GM13976 (cell line): Measurements from ENCODE around the gene KCNJ15.

Experiments used
- DNase-seq: peaks from one replicate; pipeline ENCODE4 v3.0.0; 2012; ENCODE audit warnings: low spot score
- in situ Hi-C: fragments of 300-500 bp; cut with MboI; formaldehyde crosslinking; loops from one replicate; pipeline ENCODE4 v1.12.0; 2022; ENCODE audit warnings: low sequenced_read_pairs, mixed read lengths, inconsistent platforms; ENCODE audit not compliant: unreplicated experiment
- TF ChIP-seq, protein P1 (sequence below): IDR thresholded peaks from 2 replicates; pipeline ENCODE4 v1.5.1; 2012; ENCODE audit warnings: borderline replicate concordance, mild to moderate bottlenecking; ENCODE audit not compliant: insufficient read depth; ENCODE audit errors: extremely low read depth, missing control alignments, control extremely low read depth

The KCNJ15 gene

GRCh38 chr21:38354231-38354630 is 97.4 kb downstream of the KCNJ15 start:
- in situ Hi-C loops = loop anchor here (10.0 to 25.0 kb wide), 3 partner anchors 149 to 642 kb away; no protein-coding TSS in a partner anchor

DNA sequence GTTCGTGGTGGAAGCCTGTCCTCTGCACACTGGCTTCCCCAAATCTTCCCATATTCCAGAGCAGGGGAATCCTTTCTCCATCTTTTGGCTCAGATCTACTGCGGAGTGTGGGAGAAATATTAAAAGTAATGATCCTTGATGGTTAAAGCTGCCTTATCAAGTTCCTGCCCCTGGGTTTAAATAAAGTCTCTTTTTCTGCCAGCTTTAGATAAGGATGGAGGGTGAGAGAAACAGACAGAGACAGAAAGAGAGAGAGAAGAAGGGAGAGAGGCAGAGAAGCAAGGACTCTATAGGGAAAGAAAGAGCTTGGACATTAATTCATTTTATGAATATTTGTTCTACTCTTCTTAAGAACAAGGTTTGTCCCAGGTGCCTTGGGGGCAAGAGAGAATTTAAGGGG is 98.0 kb downstream of the KCNJ15 start:
- TF ChIP-seq, protein P1, sequence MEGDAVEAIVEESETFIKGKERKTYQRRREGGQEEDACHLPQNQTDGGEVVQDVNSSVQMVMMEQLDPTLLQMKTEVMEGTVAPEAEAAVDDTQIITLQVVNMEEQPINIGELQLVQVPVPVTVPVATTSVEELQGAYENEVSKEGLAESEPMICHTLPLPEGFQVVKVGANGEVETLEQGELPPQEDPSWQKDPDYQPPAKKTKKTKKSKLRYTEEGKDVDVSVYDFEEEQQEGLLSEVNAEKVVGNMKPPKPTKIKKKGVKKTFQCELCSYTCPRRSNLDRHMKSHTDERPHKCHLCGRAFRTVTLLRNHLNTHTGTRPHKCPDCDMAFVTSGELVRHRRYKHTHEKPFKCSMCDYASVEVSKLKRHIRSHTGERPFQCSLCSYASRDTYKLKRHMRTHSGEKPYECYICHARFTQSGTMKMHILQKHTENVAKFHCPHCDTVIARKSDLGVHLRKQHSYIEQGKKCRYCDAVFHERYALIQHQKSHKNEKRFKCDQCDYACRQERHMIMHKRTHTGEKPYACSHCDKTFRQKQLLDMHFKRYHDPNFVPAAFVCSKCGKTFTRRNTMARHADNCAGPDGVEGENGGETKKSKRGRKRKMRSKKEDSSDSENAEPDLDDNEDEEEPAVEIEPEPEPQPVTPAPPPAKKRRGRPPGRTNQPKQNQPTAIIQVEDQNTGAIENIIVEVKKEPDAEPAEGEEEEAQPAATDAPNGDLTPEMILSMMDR = no peak
- in situ Hi-C loops = loop anchor here (10.0 to 25.0 kb wide), 3 partner anchors 150 to 642 kb away; no protein-coding TSS in a partner anchor
- no peak for DNase-seq

More at GRCh38 chr21:38354231-38354630, 97.4 kb downstream of the KCNJ15 start:
- DNase-seq = no peak
- TF ChIP-seq, protein P1 = no peak

DNA sequence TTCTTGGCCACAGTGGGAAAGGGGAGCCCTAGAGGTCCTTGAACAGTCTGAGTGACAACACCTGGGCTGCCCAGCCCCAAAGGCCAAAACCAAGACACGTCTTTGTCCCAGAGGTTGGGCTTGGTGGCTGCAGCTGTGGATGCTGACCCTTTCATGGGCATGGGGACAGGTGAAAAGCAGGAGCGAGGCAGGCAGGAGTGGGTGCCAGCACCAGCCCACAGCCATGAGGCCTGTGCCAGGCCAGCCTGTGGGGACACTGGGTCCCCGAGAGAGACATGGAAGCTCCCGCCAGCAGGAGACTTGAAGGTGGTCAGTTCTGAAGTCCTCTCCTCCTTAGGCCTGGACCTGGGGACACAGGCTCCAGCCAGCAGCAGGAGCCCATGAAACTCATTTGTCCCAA is 98.6 kb downstream of the KCNJ15 start:
- in situ Hi-C loops = loop anchor here (10.0 to 25.0 kb wide), 3 partner anchors 151 to 643 kb away; no protein-coding TSS in a partner anchor
- DNase-seq = no peak

GRCh38 chr21:38355992-38356781 is 99.4 kb downstream of the KCNJ15 start:
- DNase-seq = peak; percentile 86
- TF ChIP-seq, protein P1 = peak; percentile 89
- in situ Hi-C loops = loop anchor here (10.0 to 25.0 kb wide), 3 partner anchors 151 to 644 kb away; no protein-coding TSS in a partner anchor

More for the DNA sequence above, 98.6 kb downstream of the KCNJ15 start:
- TF ChIP-seq, protein P1 = no peak
